ENCODE data around the gene SLC49A3.

DNA sequence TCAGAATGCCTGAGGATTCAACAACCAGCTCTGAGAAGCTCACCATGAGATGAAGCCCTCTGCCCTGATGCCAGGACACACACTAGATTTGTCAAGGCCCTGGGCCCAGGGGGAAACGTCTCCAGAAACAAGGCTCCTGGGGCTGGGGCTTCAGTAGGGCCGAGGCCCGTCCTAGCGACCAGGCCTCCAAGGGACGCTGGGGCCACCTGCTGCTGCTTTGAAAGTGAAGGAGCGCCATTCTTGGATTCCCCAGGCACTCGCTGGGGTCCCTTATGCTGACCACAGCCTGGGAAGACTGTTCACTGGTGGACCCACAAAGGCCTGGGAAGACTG lies 39.7 kb downstream of the SLC49A3 start:
- TF ChIP-seq, protein P1, sequence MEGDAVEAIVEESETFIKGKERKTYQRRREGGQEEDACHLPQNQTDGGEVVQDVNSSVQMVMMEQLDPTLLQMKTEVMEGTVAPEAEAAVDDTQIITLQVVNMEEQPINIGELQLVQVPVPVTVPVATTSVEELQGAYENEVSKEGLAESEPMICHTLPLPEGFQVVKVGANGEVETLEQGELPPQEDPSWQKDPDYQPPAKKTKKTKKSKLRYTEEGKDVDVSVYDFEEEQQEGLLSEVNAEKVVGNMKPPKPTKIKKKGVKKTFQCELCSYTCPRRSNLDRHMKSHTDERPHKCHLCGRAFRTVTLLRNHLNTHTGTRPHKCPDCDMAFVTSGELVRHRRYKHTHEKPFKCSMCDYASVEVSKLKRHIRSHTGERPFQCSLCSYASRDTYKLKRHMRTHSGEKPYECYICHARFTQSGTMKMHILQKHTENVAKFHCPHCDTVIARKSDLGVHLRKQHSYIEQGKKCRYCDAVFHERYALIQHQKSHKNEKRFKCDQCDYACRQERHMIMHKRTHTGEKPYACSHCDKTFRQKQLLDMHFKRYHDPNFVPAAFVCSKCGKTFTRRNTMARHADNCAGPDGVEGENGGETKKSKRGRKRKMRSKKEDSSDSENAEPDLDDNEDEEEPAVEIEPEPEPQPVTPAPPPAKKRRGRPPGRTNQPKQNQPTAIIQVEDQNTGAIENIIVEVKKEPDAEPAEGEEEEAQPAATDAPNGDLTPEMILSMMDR (IDR thresholded peaks at IDR 0.05), result no peak
- TF ChIP-seq POLR2A (IDR thresholded peaks at IDR 0.05), result no peak

All from adrenal gland (tissue), 5 donors.